ENCODE measurements around the gene OOSP1.

OOSP1 gene, protein sequence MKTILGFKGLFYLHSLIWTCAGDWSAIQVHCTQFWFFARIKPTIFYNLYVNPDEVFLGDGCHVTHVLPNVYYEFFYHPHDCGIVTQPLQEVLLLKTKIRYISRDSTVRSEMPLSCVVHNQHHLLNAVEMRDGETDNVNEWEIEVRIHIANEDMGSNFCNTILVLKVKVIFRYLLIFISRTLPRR

GRCh38 chr11:59938132-59938531 is at the start of gene OOSP1:
TSS of gene OOSP1 (plus strand) at chr11:59938432. CDS start at chr11:59938455, 23 bp downstream.
- no peak for DNase-seq (ENCODE audit: low read depth)
- TF ChIP-seq CTCF (IDR thresholded peaks at IDR 0.05; ENCODE audit: low read depth, low read length, missing control alignments): no peak
- H3K4me3 ChIP-seq (ENCODE audit: low read depth, low read length): no peak within 1 kb of the TSS

GRCh38 chr11:59891781-59892181 is 46.5 kb upstream of the OOSP1 start:
- H3K4me3 ChIP-seq (ENCODE audit: low read depth, low read length): no peak overlapping the region
- no peak for DNase-seq (ENCODE audit: low read depth)
- no peak for TF ChIP-seq CTCF (IDR thresholded peaks at IDR 0.05; ENCODE audit: low read depth, low read length, missing control alignments)

- no peak overlapping the region for H3K4me3 ChIP-seq (ENCODE audit: low read depth, low read length)
- no peak for TF ChIP-seq CTCF (IDR thresholded peaks at IDR 0.05; ENCODE audit: low read depth, low read length, missing control alignments)
- no peak for DNase-seq (ENCODE audit: low read depth)
These were observed 43.6 kb upstream of the OOSP1 start for GRCh38 chr11:59894616-59895015.

- no peak for TF ChIP-seq CTCF (IDR thresholded peaks at IDR 0.05; ENCODE audit: low read depth, low read length, missing control alignments)
- DNase-seq (ENCODE audit: low read depth): no peak
- no peak overlapping the region for H3K4me3 ChIP-seq (ENCODE audit: low read depth, low read length)
These were observed 40.2 kb upstream of the OOSP1 start for GRCh38 chr11:59898046-59898445.

DNA sequence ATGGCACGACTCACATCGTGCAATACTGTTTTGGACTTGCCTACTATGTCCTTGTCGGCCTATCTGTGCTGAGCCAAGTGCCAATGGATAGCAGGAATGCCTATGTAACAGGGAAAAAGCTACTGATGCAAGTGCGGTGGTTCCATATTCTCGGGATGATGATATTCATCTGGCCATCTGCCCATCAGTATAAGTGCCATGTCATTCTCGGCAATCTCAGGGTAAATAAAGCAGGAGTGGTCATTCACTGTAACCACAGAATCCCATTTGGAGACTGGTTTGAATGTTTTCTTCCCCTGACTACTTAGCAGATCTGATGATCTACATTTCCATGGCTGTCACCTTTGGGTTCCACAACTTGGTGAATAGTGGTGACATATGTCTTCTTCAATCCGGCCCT is 39.6 kb upstream of the OOSP1 start:
- H3K4me3 ChIP-seq (ENCODE audit: low read depth, low read length): no peak overlapping the region
- DNase-seq (ENCODE audit: low read depth): no peak
- no peak for TF ChIP-seq CTCF (IDR thresholded peaks at IDR 0.05; ENCODE audit: low read depth, low read length, missing control alignments)

- no peak overlapping the region for H3K4me3 ChIP-seq (ENCODE audit: low read depth, low read length)
- no peak for DNase-seq (ENCODE audit: low read depth)
- no peak for TF ChIP-seq CTCF (IDR thresholded peaks at IDR 0.05; ENCODE audit: low read depth, low read length, missing control alignments)
These were observed 38.7 kb upstream of the OOSP1 start for GRCh38 chr11:59899532-59899931.

Data from GM12864 (cell line).